ENCODE measurements around the gene SYNE3.
A peak's percentile ranks its signal among the peaks of the same experiment; 100 is the strongest.
"Not testable (repeated sequence)": the region's sequence is repeated elsewhere in the genome, so short reads cannot be mapped to it uniquely, and the experiment has no call there.

SYNE3 gene

DNA sequence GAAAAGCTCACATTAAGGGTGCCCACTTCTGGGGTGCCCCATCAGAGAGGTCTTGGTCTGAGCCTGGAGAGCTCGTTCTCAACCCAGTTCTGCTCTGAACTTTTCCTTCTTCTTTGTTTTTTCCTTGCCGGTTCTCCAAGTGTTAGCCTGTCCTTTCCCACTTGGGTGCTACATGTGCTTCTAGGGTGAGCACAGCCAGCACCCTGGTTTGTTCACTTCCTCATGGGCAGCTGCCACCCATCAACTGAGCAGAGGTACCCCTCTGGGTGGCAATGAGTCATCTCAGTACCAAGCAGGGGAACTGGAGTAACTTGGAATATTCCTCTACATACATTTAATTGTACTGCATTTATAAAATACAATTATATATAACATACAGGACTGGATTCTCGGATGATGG lies 3.9 kb upstream of the SYNE3 start:
- no peaks in the 10 kb centered on the region for H3K9me3 ChIP-seq (replicated peaks; ENCODE audit: low read length)
- H3K27me3 ChIP-seq (ENCODE audit: control insufficient read depth, insufficient read depth, low read length), result no peaks in the 10 kb centered on the region
- peaks cover 69% of the 10 kb centered on the region for H3K4me1 ChIP-seq (ENCODE audit: control insufficient read depth, insufficient read depth, low read length)
- H3K4me2 ChIP-seq (ENCODE audit: low read length), result peak overlapping the region; percentile 72
- H3K4me3 ChIP-seq (ENCODE audit: low read length), result peak overlapping the region; percentile 38
- H3K36me3 ChIP-seq (ENCODE audit: insufficient read depth, low read length), result no peaks in the 10 kb centered on the region
- peak overlapping the region; percentile 10 for H3K9ac ChIP-seq (ENCODE audit: low read depth, low read length)

GRCh38 chr14:95519699-95520098 lies 3.2 kb upstream of the SYNE3 start:
- Histone ChIP-seq H3K9ac (ENCODE audit: low read depth, low read length) (peak overlapping the region; percentile 15), H3K4me1 (ENCODE audit: control insufficient read depth, insufficient read depth, low read length) (peaks cover 72% of the 10 kb centered on the region), H3K4me3 (ENCODE audit: low read length) (peak overlapping the region; percentile 38), H3K27me3 (ENCODE audit: control insufficient read depth, insufficient read depth, low read length) (no peaks in the 10 kb centered on the region), H3K4me2 (ENCODE audit: low read length) (peak overlapping the region; percentile 72), H3K36me3 (ENCODE audit: insufficient read depth, low read length) (no peaks in the 10 kb centered on the region), H3K9me3 (replicated peaks; ENCODE audit: low read length) (no peaks in the 10 kb centered on the region)

DNA sequence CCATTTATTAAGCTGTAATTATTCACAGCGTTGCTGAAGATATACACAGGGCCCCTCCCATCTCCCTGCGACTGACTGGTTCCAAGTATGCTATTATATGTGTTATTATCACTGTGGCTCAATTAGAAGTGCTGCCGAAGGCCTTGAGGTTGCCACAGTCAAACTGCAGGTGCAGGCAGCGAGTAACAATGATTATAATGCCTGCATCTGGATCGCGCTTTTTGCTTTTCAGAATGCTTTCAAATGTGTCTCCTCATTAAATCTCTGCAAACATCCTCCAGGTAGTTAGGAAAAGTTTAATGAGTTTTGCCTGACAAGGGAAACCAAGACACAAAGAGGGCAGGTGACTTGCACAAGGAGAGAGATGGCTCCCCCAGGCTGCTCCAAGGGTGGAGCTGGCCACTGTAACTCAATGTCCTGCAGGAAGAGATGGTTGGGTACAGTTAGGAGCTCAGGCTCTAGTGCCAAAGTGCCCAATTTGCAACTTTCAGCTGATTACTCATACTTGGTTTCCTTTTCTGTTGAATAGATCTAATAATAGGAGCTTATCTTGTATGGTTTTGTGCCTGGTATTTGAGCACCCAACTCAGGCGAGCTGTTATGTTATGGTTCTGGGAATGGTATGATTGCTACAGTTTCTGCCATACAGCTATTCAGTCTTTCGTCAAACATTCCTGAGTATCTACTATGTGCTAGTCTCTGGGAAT lies 1.7 kb upstream of the SYNE3 start:
- no peaks in the 10 kb centered on the region for H3K27me3 ChIP-seq (ENCODE audit: control insufficient read depth, insufficient read depth, low read length)
- H3K4me1 ChIP-seq (ENCODE audit: control insufficient read depth, insufficient read depth, low read length), result peaks cover 63% of the 10 kb centered on the region
- no peaks in the 10 kb centered on the region for H3K9me3 ChIP-seq (replicated peaks; ENCODE audit: low read length)
- H3K4me3 ChIP-seq (ENCODE audit: low read length), result no peak overlapping the region
- no peak overlapping the region for H3K9ac ChIP-seq (ENCODE audit: low read depth, low read length)
- H3K4me2 ChIP-seq (ENCODE audit: low read length), result no peak overlapping the region
- no peaks in the 10 kb centered on the region for H3K36me3 ChIP-seq (ENCODE audit: insufficient read depth, low read length)

DNA sequence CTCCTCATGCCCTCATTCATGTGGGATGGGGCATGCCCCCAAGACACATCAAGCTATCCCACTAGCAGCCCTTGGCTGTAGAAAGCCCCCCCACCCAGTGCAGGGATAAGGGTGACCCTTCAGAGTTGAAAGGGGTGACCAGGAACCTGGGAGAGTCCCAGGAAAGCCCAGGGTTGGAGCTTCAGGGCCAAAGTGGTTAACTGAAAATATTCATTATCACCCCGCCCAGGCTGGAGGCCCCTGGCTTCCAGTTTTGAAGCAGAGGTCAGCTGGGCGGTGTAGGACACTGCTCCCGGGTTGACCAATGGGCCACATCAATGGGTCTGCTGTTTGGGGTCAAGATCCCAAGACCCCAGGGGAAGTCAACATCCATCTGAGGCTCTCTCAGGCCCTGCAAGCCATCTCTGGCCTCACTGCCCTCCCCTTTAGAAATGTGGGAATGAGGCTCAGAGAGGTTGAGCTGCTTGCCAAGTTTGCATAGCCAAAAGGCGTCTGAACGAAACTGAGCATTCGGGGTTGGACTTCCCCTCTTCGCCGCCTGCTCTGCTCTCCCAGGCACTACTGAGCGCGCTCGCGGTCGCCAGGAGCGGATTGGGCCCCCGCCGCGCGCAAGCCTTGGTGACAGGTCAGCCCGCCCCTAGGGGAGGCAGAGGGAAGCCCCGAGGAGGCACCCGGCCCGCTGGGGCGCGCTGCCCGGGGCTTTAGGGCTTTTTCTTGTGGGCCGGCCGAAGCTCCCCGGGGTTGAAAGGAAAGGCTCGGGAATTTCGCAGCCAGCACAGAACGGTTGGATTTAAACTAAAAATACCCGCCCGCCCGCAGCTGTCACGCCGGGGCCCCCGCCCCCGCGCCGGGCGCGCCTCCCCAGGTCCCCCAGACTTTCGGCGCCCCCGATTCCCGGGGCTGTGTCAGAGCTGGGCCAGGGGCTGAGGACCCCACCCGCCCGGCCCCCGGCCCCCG lies 576 bp downstream of the SYNE3 start:
- H3K4me2 ChIP-seq (ENCODE audit: low read length), result peak overlapping the region; percentile 99
- H3K27me3 ChIP-seq (ENCODE audit: control insufficient read depth, insufficient read depth, low read length), result no peaks in the 10 kb centered on the region
- peak overlapping the region; percentile 82 for H3K9ac ChIP-seq (ENCODE audit: low read depth, low read length)
- H3K4me1 ChIP-seq (ENCODE audit: control insufficient read depth, insufficient read depth, low read length), result peaks cover 63% of the 10 kb centered on the region
- H3K9me3 ChIP-seq (replicated peaks; ENCODE audit: low read length), result no peaks in the 10 kb centered on the region
- H3K4me3 ChIP-seq (ENCODE audit: low read length), result peak overlapping the region; percentile 82
- no peaks in the 10 kb centered on the region for H3K36me3 ChIP-seq (ENCODE audit: insufficient read depth, low read length)

GRCh38 chr14:95515080-95515489 lies 1.4 kb downstream of the SYNE3 start:
- no peaks in the 10 kb centered on the region for H3K27me3 ChIP-seq (ENCODE audit: control insufficient read depth, insufficient read depth, low read length)
- peak overlapping the region; percentile 82 for H3K9ac ChIP-seq (ENCODE audit: low read depth, low read length)
- H3K9me3 ChIP-seq (replicated peaks; ENCODE audit: low read length), result no peaks in the 10 kb centered on the region
- peaks cover 57% of the 10 kb centered on the region for H3K4me1 ChIP-seq (ENCODE audit: control insufficient read depth, insufficient read depth, low read length)
- H3K4me3 ChIP-seq (ENCODE audit: low read length), result peak overlapping the region; percentile 82
- peaks cover 2% of the 10 kb centered on the region for H3K36me3 ChIP-seq (ENCODE audit: insufficient read depth, low read length)
- H3K4me2 ChIP-seq (ENCODE audit: low read length), result peak overlapping the region; percentile 99

- H3K4me3 ChIP-seq (ENCODE audit: low read length), result peak overlapping the region; percentile 82
- H3K27me3 ChIP-seq (ENCODE audit: control insufficient read depth, insufficient read depth, low read length), result no peaks in the 10 kb centered on the region
- H3K4me2 ChIP-seq (ENCODE audit: low read length), result peak overlapping the region; percentile 99
- H3K36me3 ChIP-seq (ENCODE audit: insufficient read depth, low read length), result peaks cover 7% of the 10 kb centered on the region
- peaks cover 50% of the 10 kb centered on the region for H3K4me1 ChIP-seq (ENCODE audit: control insufficient read depth, insufficient read depth, low read length)
- peak overlapping the region; percentile 82 for H3K9ac ChIP-seq (ENCODE audit: low read depth, low read length)
- no peaks in the 10 kb centered on the region for H3K9me3 ChIP-seq (replicated peaks; ENCODE audit: low read length)
Measured at GRCh38 chr14:95514131-95515079, 2.0 kb downstream of the SYNE3 start.

DNA sequence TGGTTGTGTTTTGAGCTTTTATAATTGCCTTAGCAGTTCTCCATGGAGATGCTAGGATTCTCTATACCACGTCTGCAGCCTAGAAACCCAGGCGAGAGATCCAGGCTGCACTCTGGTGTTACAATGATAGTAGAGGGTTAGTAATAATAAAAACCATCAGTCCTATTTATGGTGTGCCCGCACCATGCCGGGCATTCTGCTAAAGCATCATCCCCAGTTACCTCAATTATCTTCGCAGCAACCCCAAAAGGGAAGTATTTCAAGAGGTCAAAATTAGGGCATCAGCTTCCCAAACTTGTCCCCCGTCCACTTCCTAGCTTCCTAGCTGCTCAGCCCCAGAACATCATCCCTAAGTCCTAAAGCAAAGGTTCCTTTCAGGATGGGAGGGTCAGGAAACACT lies 3.2 kb downstream of the SYNE3 start:
- H3K4me3 ChIP-seq (ENCODE audit: low read length), result no peak overlapping the region
- no peaks in the 10 kb centered on the region for H3K27me3 ChIP-seq (ENCODE audit: control insufficient read depth, insufficient read depth, low read length)
- peaks cover 7% of the 10 kb centered on the region for H3K36me3 ChIP-seq (ENCODE audit: insufficient read depth, low read length)
- H3K4me1 ChIP-seq (ENCODE audit: control insufficient read depth, insufficient read depth, low read length), result peaks cover 41% of the 10 kb centered on the region
- H3K9ac ChIP-seq (ENCODE audit: low read depth, low read length), result no peak overlapping the region
- H3K9me3 ChIP-seq (replicated peaks; ENCODE audit: low read length), result no peaks in the 10 kb centered on the region
- no peak overlapping the region for H3K4me2 ChIP-seq (ENCODE audit: low read length)

DNA sequence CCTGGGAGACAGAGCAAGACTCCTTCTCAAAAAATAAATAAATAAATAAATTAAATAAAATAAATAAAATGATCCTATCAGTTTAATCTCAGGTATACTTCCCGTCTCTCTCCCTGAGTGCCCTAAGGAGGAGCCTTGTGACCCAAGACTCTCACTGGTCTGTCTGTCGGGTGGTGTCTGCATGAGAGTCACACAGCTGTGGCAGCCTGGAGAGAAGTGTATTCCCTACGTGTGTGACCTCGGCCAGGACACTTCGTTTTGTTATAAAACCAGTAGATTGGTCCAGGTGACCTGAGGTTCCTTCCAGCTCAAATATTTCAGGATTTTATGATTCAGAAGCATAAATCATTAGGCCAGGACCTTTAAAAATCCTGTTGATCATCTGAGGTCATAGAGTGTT lies 4.8 kb downstream of the SYNE3 start:
- H3K9me3 ChIP-seq (replicated peaks; ENCODE audit: low read length), result no peaks in the 10 kb centered on the region
- no peak overlapping the region for H3K9ac ChIP-seq (ENCODE audit: low read depth, low read length)
- no peak overlapping the region for H3K4me3 ChIP-seq (ENCODE audit: low read length)
- H3K27me3 ChIP-seq (ENCODE audit: control insufficient read depth, insufficient read depth, low read length), result no peaks in the 10 kb centered on the region
- peaks cover 41% of the 10 kb centered on the region for H3K4me1 ChIP-seq (ENCODE audit: control insufficient read depth, insufficient read depth, low read length)
- peaks cover 7% of the 10 kb centered on the region for H3K36me3 ChIP-seq (ENCODE audit: insufficient read depth, low read length)
- H3K4me2 ChIP-seq (ENCODE audit: low read length), result no peak overlapping the region

- Histone ChIP-seq H3K9me3 (replicated peaks; ENCODE audit: low read length) (no peaks in the 10 kb centered on the region), H3K4me2 (ENCODE audit: low read length) (peak overlapping the region; percentile 17), H3K36me3 (ENCODE audit: insufficient read depth, low read length) (peaks cover 7% of the 10 kb centered on the region), H3K4me3 (ENCODE audit: low read length) (no peak overlapping the region), H3K9ac (ENCODE audit: low read depth, low read length) (no peak overlapping the region), H3K27me3 (ENCODE audit: control insufficient read depth, insufficient read depth, low read length) (no peaks in the 10 kb centered on the region), H3K4me1 (ENCODE audit: control insufficient read depth, insufficient read depth, low read length) (peaks cover 39% of the 10 kb centered on the region)
Measured at GRCh38 chr14:95510804-95511203, 5.6 kb downstream of the SYNE3 start.

DNA sequence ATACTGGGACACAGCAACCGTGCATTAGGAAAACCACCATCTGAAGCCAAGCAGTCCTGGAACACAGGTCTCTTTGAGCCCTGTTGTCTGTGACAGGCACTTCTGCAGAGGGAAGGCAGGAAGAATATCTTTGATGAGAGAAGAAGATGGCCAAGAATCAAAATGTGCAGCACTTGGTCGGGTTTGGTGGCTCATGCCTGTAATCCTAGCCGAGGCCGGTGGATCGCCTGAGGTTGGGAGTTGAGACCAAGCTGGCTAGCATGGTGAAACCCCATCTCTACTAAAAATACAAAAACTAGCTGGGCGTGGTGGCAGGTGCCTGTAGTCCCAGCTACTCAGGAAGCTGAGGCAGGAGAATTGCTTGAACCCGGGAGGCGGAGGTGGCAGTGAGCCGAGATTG lies 6.1 kb downstream of the SYNE3 start:
- not testable (repeated sequence) for H3K4me3 ChIP-seq (ENCODE audit: low read length); H3K27me3 ChIP-seq (ENCODE audit: control insufficient read depth, insufficient read depth, low read length); H3K9ac ChIP-seq (ENCODE audit: low read depth, low read length); H3K36me3 ChIP-seq (ENCODE audit: insufficient read depth, low read length); H3K4me2 ChIP-seq (ENCODE audit: low read length); H3K9me3 ChIP-seq (replicated peaks; ENCODE audit: low read length)
- H3K4me1 ChIP-seq (ENCODE audit: control insufficient read depth, insufficient read depth, low read length), result peaks cover 34% of the 10 kb centered on the region

DNA sequence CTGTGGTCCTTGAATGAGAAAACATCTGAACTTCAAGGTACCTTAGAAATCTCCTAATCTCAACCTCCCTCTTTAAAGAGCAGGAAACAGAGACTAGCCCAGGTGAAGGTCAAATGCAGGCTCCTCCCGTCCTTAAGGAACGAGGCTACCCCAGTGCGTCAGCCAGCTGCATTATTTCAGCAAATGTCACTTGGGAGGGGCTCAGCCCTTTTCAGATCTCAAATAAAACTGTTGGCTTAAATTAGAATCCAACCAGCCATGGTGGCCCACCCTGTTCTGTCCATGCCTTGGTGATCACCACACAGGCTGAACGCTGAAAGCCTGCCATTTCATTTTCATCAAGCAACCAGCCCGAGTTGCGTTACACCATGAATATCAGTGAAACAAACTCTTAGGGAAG lies 7.0 kb downstream of the SYNE3 start:
- Histone ChIP-seq H3K27me3 (ENCODE audit: control insufficient read depth, insufficient read depth, low read length) (no peaks in the 10 kb centered on the region), H3K4me1 (ENCODE audit: control insufficient read depth, insufficient read depth, low read length) (peaks cover 34% of the 10 kb centered on the region), H3K9me3 (replicated peaks; ENCODE audit: low read length) (no peaks in the 10 kb centered on the region), H3K36me3 (ENCODE audit: insufficient read depth, low read length) (peaks cover 7% of the 10 kb centered on the region), H3K4me3 (ENCODE audit: low read length) (no peak overlapping the region), H3K9ac (ENCODE audit: low read depth, low read length) (no peak overlapping the region), H3K4me2 (ENCODE audit: low read length) (no peak overlapping the region)

Measured in skeletal muscle satellite cell (primary cell).